HG02981 (cell line): ENCODE measurements around the gene DNM3.

Experiments
- ATAC-seq: cut with Tn5 transposase; IDR thresholded peaks from one replicate; pipeline ENCODE4 v1.9.1; 2021; ENCODE audit warnings: mild to moderate bottlenecking, moderate library complexity; ENCODE audit not compliant: unreplicated experiment

Gene DNM3

GRCh38 chr1:172266528-172267174 is 425.4 kb downstream of the DNM3 start:
- ATAC-seq, result no peak

- ATAC-seq, result no peak
These were observed 426.9 kb downstream of the DNM3 start for GRCh38 chr1:172268237-172268636.

- no peak for ATAC-seq
These were observed 427.8 kb downstream of the DNM3 start for GRCh38 chr1:172269084-172269483.

GRCh38 chr1:172269644-172270043 is 428.3 kb downstream of the DNM3 start:
- no peak for ATAC-seq

GRCh38 chr1:172270605-172271004 is 429.3 kb downstream of the DNM3 start:
- no peak for ATAC-seq

- no peak for ATAC-seq
These were observed 430.8 kb downstream of the DNM3 start for GRCh38 chr1:172272087-172272486.

- ATAC-seq, result no peak
These were observed 432.5 kb downstream of the DNM3 start for GRCh38 chr1:172273647-172274396.

- ATAC-seq, result no peak
These were observed 434.2 kb downstream of the DNM3 start for GRCh38 chr1:172275478-172275877.

- no peak for ATAC-seq
These were observed 435.0 kb downstream of the DNM3 start for GRCh38 chr1:172276120-172276818.

GRCh38 chr1:172277275-172277674 is 436.0 kb downstream of the DNM3 start:
- ATAC-seq, result no peak

- no peak for ATAC-seq
These were observed 436.7 kb downstream of the DNM3 start for GRCh38 chr1:172277989-172278388.

GRCh38 chr1:172278478-172278877 is 437.2 kb downstream of the DNM3 start:
- no peak for ATAC-seq

GRCh38 chr1:172279939-172280636 is 438.8 kb downstream of the DNM3 start:
- ATAC-seq, result no peak

- no peak for ATAC-seq
These were observed 442.5 kb downstream of the DNM3 start for GRCh38 chr1:172283766-172284165.

- ATAC-seq, result no peak
These were observed 445.4 kb downstream of the DNM3 start for GRCh38 chr1:172286629-172287076.

- ATAC-seq, result no peak
These were observed 445.9 kb downstream of the DNM3 start for GRCh38 chr1:172287208-172287607.

GRCh38 chr1:172288581-172288980 is 447.3 kb downstream of the DNM3 start:
- ATAC-seq, result no peak

GRCh38 chr1:172289448-172289847 is 448.1 kb downstream of the DNM3 start:
- ATAC-seq, result no peak

GRCh38 chr1:172292840-172293239 is 451.5 kb downstream of the DNM3 start:
- ATAC-seq, result no peak

GRCh38 chr1:172293429-172293828 is 452.1 kb downstream of the DNM3 start:
- no peak for ATAC-seq

GRCh38 chr1:172298141-172298540 is 456.8 kb downstream of the DNM3 start:
- ATAC-seq, result no peak
